ENCODE results near the gene RASL10A. TPM values are rescaled to one million over a fixed set of nuclear protein-coding genes. Genes with fewer than 3 reads are reported as not detected.

RASL10A gene
- total and polyA plus RNA-seq, 9 of the 15 experiments (the other 6 are each of a cell fraction or from before 2014, with no cell fraction given): 0.17 to 1.2 (median 0.45) TPM; not detected in 3

GRCh38 chr22:29351891-29352290, 36.4 kb upstream of the RASL10A start:
- ATAC-seq (no peak), FAIRE-seq (no peak), DNase-seq (ENCODE audit: extremely low read depth in 1 of 4, low spot score in 3 of 4) (no peak)
- H4K20me1 ChIP-seq (replicated peaks; ENCODE audit: control insufficient read depth, insufficient read depth, low read length): no peaks in the 10 kb centered on the region
- H3K4me3 ChIP-seq: no peak overlapping the region
- 93% methylated on average over 6 of the region's 9 CpGs for WGBS (ENCODE audit: insufficient coverage, low coverage, missing lambda C conversion rate)
- no peak overlapping the region for H3K27ac ChIP-seq (ENCODE audit: extremely low read depth, low read depth, low read length)
- no peak overlapping the region for H3K9ac ChIP-seq (ENCODE audit: insufficient read depth in 1 of 2, low read depth in 2 of 2, low read length in 2 of 2)
- intact Hi-C loops (cut with micrococcal nuclease) (no loop called here), in situ Hi-C loops (cut with MboI) (no loop called here)
- H3K27me3 ChIP-seq (ENCODE audit: control insufficient read depth in 2 of 2, insufficient read depth in 2 of 2, low read length in 2 of 2): no peaks in the 10 kb centered on the region
- H3K4me1 ChIP-seq (replicated peaks in 1 of 2; ENCODE audit: control insufficient read depth in 2 of 2, insufficient read depth in 2 of 2, low read length in 2 of 2): no peaks in the 10 kb centered on the region
- BruUV-seq (replicated peaks): no TSS peak
- POLR2A ChIA-PET: no interaction called here
- H3K36me3 ChIP-seq (ENCODE audit: control insufficient read depth, insufficient read depth, low read length): peaks cover 93% of the 10 kb centered on the region
- no peaks in the 10 kb centered on the region for H3K9me1 ChIP-seq (ENCODE audit: control insufficient read depth, insufficient read depth, low read length)
- H3K9me3 ChIP-seq (replicated peaks; ENCODE audit: control insufficient read depth, insufficient read depth, low read depth, low read length): no peaks in the 10 kb centered on the region
- CTCF ChIA-PET (ENCODE audit: low intra/inter-chr PET ratio): no interaction called here
- no peaks in the 10 kb centered on the region for H3K79me2 ChIP-seq (ENCODE audit: control insufficient read depth, insufficient read depth, low read length)
- no peak overlapping the region for H3K4me2 ChIP-seq (ENCODE audit: insufficient read depth, low read length)
- H2AFZ ChIP-seq (ENCODE audit: low read depth, low read length): no peak overlapping the region
- TF ChIP-seq UBTF (IDR thresholded peaks at IDR 0.05; ENCODE audit: borderline replicate concordance in 1 of 2, low read depth in 2 of 2, low read length in 2 of 2) (no peak), CBX8 (IDR thresholded peaks at IDR 0.05; ENCODE audit: borderline replicate concordance, extremely low read depth, low read depth, low read length, poor library complexity, severe bottlenecking) (no peak), SREBF2 (CRISPR knock-in tag; IDR thresholded peaks at IDR 0.05) (no peak), ZNF512 (tag; IDR thresholded peaks at IDR 0.05) (no peak), ZNF174 (CRISPR knock-in tag; IDR thresholded peaks at IDR 0.05) (no peak), ZEB2 (IDR thresholded peaks at IDR 0.05) (no peak), HCFC1 (IDR thresholded peaks at IDR 0.05; ENCODE audit: low read depth, low read length) (no peak), SMAD4 (CRISPR knock-in tag; conservative IDR thresholded peaks at IDR 0.05) (no peak), MECOM (CRISPR knock-in tag; IDR thresholded peaks at IDR 0.05) (no peak), ZNF507 (tag; conservative IDR thresholded peaks at IDR 0.05) (no peak), ZBTB17 (CRISPR knock-in tag; IDR thresholded peaks at IDR 0.05) (no peak), TAF15 (IDR thresholded peaks at IDR 0.05; ENCODE audit: low read depth, low read length) (no peak)

Data from K562 (cell line).